Fibroblast of mammary gland (primary cell): Measurements from ENCODE around the gene GPR33.

Experiments used
- DNase-seq: peaks from one replicate; pipeline ENCODE4 v3.0.0-alpha.2; 2010; ENCODE audit warnings: low read depth
- H3K4me3 ChIP-seq: 2 replicates; pipeline ENCODE4 v1.5.1; 2011; ENCODE audit warnings: low read depth, mild to moderate bottlenecking, low read length, moderate library complexity; ENCODE audit not compliant: control insufficient read depth
- TF ChIP-seq, protein P1 (sequence below): conservative IDR thresholded peaks from 2 replicates; pipeline ENCODE4 v1.5.1; 2011; ENCODE audit warnings: low read depth, low read length, inconsistent platforms; ENCODE audit not compliant: control insufficient read depth, insufficient read depth

The GPR33 gene, protein sequence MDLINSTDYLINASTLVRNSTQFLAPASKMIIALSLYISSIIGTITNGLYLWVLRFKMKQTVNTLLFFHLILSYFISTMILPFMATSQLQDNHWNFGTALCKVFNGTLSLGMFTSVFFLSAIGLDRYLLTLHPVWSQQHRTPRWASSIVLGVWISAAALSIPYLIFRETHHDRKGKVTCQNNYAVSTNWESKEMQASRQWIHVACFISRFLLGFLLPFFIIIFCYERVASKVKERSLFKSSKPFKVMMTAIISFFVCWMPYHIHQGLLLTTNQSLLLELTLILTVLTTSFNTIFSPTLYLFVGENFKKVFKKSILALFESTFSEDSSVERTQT

DNA sequence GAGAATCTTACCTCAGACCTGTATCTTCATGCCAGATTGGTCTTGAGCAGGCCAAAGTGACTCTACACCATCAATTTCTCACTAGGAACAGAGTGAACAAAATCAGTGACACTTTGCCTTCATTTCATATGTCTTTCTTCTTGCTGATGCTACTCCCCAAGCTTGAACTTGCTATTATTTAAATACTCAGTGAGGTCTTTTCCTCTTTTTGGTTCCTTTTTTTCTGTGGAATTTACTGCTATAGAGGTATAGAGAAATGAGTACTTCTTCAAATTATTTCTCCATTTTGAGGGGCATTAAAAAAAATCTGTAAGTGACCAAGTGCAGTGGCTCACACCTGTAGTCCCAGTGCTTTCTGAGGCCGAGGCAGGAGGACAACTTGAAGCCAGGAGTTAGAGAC, at the start of gene GPR33:
Gene GPR33 (minus strand): TSS at position 154 of the 400 bp plus-strand sequence. CDS start 4,074 bp downstream, outside the sequence.
- no peak for DNase-seq
- TF ChIP-seq, protein P1, sequence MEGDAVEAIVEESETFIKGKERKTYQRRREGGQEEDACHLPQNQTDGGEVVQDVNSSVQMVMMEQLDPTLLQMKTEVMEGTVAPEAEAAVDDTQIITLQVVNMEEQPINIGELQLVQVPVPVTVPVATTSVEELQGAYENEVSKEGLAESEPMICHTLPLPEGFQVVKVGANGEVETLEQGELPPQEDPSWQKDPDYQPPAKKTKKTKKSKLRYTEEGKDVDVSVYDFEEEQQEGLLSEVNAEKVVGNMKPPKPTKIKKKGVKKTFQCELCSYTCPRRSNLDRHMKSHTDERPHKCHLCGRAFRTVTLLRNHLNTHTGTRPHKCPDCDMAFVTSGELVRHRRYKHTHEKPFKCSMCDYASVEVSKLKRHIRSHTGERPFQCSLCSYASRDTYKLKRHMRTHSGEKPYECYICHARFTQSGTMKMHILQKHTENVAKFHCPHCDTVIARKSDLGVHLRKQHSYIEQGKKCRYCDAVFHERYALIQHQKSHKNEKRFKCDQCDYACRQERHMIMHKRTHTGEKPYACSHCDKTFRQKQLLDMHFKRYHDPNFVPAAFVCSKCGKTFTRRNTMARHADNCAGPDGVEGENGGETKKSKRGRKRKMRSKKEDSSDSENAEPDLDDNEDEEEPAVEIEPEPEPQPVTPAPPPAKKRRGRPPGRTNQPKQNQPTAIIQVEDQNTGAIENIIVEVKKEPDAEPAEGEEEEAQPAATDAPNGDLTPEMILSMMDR, result no peak

DNA sequence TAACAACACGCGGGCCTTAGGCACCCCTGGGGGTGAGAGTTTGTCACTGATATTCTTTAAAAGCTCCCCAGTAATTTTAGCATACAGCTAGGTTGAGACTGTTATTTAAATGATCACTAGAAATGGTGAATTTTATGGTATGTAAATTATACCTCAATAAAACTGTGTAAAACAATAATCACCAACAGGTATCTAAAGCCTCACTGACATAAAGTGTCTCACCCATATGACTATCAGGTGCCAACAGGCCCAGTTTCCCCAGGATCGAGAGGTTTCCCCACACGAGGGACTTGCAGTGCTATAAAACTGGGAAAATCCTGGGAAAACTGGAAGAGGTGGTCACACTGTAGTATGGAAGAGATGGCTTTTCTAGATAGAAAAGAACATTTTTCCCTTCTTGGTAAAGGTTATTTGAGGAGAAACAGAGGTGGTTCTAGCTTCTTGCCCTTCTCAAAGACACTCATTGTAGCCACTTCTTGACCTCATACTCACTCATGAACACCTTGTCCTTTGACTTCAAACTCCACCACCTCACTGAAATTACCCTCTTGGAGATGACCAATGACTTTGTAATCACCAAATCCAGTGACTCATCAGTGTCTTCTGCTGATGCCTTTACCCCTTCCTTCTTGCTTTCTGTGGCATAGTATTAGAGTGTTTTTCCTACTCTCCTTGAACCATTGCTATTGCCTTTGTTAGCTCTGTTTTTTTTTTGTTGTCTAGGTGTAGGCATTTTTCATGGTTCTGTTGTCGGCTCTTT, 48.5 kb upstream of the GPR33 start:
- H3K4me3 ChIP-seq, result no peak overlapping the region
- TF ChIP-seq, protein P1, result no peak

More for the DNA sequence above, at the start of gene GPR33:
- no peak within 1 kb of the TSS for H3K4me3 ChIP-seq

DNA sequence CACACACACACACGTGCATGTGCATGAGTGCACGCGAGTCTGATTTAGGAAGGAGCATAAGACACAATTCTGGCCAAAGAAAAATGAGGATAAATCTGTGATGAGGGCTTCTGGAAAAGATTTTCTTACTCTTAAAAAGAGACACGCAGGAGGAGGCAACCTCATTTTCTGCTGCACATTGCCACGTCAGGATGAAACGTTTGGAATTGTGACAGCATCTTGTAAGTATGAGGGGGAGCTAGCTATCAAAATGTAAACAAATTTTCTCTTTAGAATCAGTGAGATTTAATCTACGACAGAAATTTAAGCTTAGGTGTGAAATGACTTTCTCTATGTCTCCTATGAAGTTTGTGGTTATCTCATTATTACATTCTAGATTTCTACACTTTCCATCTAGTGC, 42.3 kb upstream of the GPR33 start:
- H3K4me3 ChIP-seq, result no peak overlapping the region
- TF ChIP-seq, protein P1, result no peak
- DNase-seq, result peak; percentile 37

More for the DNA sequence above, 48.5 kb upstream of the GPR33 start:
- DNase-seq, result peak; percentile 26

DNA sequence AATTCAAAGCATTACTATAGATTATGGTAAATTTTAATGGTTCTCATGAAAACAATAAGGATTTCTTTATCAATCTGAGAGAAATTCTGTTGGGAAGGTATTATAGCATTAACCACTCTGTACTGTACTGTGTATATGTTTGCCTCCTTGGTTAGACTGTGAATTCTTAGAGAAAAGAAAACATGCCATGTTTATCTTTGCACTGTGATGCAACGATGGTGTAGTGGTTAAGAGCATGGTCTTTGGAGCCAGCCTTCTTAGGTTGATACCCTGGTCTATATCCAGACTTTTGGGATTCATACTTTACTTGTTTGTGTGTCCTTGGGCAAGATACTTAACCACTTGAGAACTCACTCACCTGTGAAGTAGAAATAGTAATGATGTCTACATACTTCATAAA, 41.2 kb upstream of the GPR33 start:
- H3K4me3 ChIP-seq, result no peak overlapping the region
- DNase-seq, result no peak
- TF ChIP-seq, protein P1, result no peak

DNA sequence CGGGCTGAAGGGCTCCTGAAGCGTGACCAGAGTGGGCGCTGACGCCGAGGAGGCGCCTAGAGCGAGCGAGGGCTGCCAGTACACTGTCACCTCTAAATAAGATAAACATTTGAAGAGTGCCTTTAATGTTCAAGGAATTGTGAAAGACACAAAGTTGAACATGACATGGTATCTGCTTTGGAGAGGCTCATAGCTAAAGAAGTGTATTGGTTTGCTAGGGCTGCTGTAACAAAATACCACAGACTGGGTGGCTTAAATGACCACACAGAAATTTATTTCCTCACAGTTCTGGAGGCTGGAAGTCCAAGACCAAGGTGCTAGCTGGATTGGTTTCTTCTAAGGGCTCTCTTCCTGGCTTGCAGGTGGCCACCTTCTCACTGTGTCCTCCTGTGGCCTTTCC, 39.7 kb upstream of the GPR33 start:
- no peak overlapping the region for H3K4me3 ChIP-seq
- TF ChIP-seq, protein P1, result no peak
- no peak for DNase-seq

- H3K4me3 ChIP-seq, result no peak overlapping the region
- TF ChIP-seq, protein P1, result no peak
- DNase-seq, result no peak
These were observed 39.2 kb upstream of the GPR33 start for GRCh38 chr14:31527087-31527486.
